Keratinocyte (primary cell): ENCODE measurements around the gene CD47. TPM values are rescaled to one million over a fixed set of nuclear protein-coding genes. Genes with fewer than 3 reads are reported as not detected.

ENCODE experiments used
- DNase-seq: peaks from one replicate; pipeline ENCODE4 v3.0.0-alpha.2; 2011; ENCODE audit warnings: low read depth, missing footprints, low spot score
- FAIRE-seq: peaks from 2 replicates; lab custom pipeline; 2011; peaks lifted over from hg19 to GRCh38; lab: Jason Lieb, UNC
- H2AFZ ChIP-seq: 2 replicates; pipeline ENCODE4 v1.6.0; 2012; ENCODE audit warnings: low read length, control low read depth, inconsistent platforms; ENCODE audit not compliant: control insufficient read depth
- H3K27ac ChIP-seq: 2 replicates; pipeline ENCODE4 v1.5.1; 2011; ENCODE audit warnings: low read length; ENCODE audit not compliant: control insufficient read depth, insufficient read depth
- H3K27me3 ChIP-seq: 3 replicates; pipeline ENCODE4 v1.6.0; 2011; ENCODE audit warnings: low read length; ENCODE audit not compliant: control insufficient read depth, insufficient read depth; ENCODE audit errors: extremely low read depth
- H3K36me3 ChIP-seq, 2 experiments: 2 replicates in 1 of 2; 3 replicates in 1 of 2; pipeline ENCODE4 v1.5.1; 2011; ENCODE audit warnings: low read length in 2 of 2, mild to moderate bottlenecking in 1 of 2; ENCODE audit not compliant: control insufficient read depth in 2 of 2, insufficient read depth in 2 of 2; ENCODE audit errors: extremely low read depth in 1 of 2
- H3K4me1 ChIP-seq: 3 replicates; pipeline ENCODE4 v1.5.1; 2011; ENCODE audit warnings: low read length; ENCODE audit not compliant: control insufficient read depth, insufficient read depth; ENCODE audit errors: extremely low read depth
- H3K4me2 ChIP-seq: 3 replicates; pipeline ENCODE4 v1.6.0; 2011; ENCODE audit warnings: low read depth, low read length; ENCODE audit not compliant: control insufficient read depth, insufficient read depth; ENCODE audit errors: extremely low read depth
- H3K4me3 ChIP-seq, 3 experiments: fragments of 200-600 bp in 1 of 3; sonication (generic) in 1 of 3; 2 replicates in 2 of 3; 3 replicates in 1 of 3; pipeline ENCODE4 v1.5.1; 2011 to 2016; ENCODE audit warnings: low read length in 3 of 3, mild to moderate bottlenecking in 3 of 3, control low read depth in 2 of 3, inconsistent platforms in 1 of 3, low read depth in 1 of 3, mixed read lengths in 1 of 3, mixed run types in 1 of 3, moderate library complexity in 1 of 3; ENCODE audit not compliant: control insufficient read depth in 2 of 3, insufficient read depth in 2 of 3; ENCODE audit errors: extremely low read depth in 1 of 3
- H3K79me2 ChIP-seq: 2 replicates; pipeline ENCODE4 v1.6.0; 2012; ENCODE audit warnings: low read length; ENCODE audit not compliant: control insufficient read depth, insufficient read depth
- H3K9ac ChIP-seq: 3 replicates; pipeline ENCODE4 v1.6.0; 2011; ENCODE audit warnings: low read length; ENCODE audit not compliant: control insufficient read depth, insufficient read depth; ENCODE audit errors: extremely low read depth
- H3K9me1 ChIP-seq: 3 replicates; pipeline ENCODE4 v1.6.0; 2011; ENCODE audit warnings: low read length; ENCODE audit not compliant: control insufficient read depth, insufficient read depth; ENCODE audit errors: extremely low read depth
- H3K9me3 ChIP-seq: 2 replicates; pipeline ENCODE4 v1.5.1; 2012; ENCODE audit warnings: low read depth, low read length; ENCODE audit not compliant: control insufficient read depth
- H4K20me1 ChIP-seq: 3 replicates; pipeline ENCODE4 v1.6.0; 2011; ENCODE audit warnings: low read length; ENCODE audit not compliant: control insufficient read depth, insufficient read depth; ENCODE audit errors: extremely low read depth
- EZH2 ChIP-seq: IDR thresholded peaks from one replicate; pipeline ENCODE4 v1.6.1; 2012; ENCODE audit warnings: inconsistent platforms, mild to moderate bottlenecking, low read length, moderate library complexity
- dilution Hi-C: fragments of 300-500 bp; cut with MboI; formaldehyde crosslinking; loops from one replicate; pipeline ENCODE4 v1.7.0; 2020; ENCODE audit warnings: low sequenced_read_pairs; ENCODE audit not compliant: extremely low pct_ligation_motif_present
- polyA plus RNA-seq, 5 experiments: library from polyadenylated mRNA; depleted of rRNA in 3 of 5; stranded (reverse) in 3 of 5; stranded (forward) in 1 of 5; unstranded in 1 of 5; fragments of >200 nt; gene quantifications; 1 replicate in 1 of 5; 2 replicates in 3 of 5; 3 replicates in 1 of 5; pipeline versions ENCODE4 v1.2.1 to v1.2.3, GENCODE V29; 2011 to 2012; ENCODE audit warnings: missing spikeins in 2 of 5, low read depth in 1 of 5, low replicate concordance in 1 of 5
- TF ChIP-seq, protein P1 (sequence below), 3 experiments: IDR thresholded peaks in 1 of 3; conservative IDR thresholded peaks in 1 of 3; optimal IDR thresholded peaks in 1 of 3; 2 replicates in 2 of 3; 3 replicates in 1 of 3; pipeline versions ENCODE3 to v1.5.1; 2011; ENCODE audit warnings: low read length in 3 of 3, mild to moderate bottlenecking in 3 of 3, moderate library complexity in 2 of 3, control low read depth in 1 of 3, inconsistent platforms in 1 of 3; ENCODE audit not compliant: insufficient read depth in 2 of 3; ENCODE audit errors: extremely low read depth in 1 of 3

The CD47 gene
- polyA plus RNA-seq, 1 donor (not counting 4 experiments of a cell fraction or from before 2014, with no cell fraction given) = 96.5 TPM

DNA sequence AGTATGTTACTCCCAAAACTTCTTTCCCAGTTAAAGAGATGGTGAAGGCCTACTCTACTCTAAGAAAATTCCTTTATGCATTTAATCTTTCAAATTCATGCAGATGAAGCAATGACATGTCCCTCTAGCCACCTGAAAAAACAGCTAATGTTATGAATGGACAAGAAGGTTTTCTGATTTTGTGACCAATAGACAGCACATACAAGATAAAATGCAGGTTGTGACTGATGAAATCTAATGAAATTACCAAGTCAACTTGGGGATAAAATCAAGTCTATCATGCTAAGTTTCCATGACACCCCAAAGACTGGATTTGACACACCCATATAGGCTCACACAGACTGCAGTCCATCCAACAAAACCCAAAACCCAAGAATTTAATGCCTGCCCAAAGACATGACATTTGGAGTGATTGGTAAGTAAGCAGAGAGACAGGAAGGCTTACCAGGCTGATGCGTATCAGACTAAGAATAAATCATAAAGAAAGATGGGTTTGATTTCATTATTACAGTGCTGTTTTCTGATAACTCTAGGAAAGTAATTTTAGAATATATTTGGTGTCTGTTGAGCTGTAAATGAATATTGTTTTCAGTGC, 26.4 kb downstream of the CD47 start:
- Histone ChIP-seq H3K36me3 (peaks cover 6 to 9% of the 10 kb centered on the region in 2 experiments), H3K9ac (no peak overlapping the region), H3K79me2 (peaks cover 1% of the 10 kb centered on the region), H2AFZ (no peak overlapping the region), H3K9me1 (no peaks in the 10 kb centered on the region), H3K27ac (no peak overlapping the region), H3K27me3 (no peaks in the 10 kb centered on the region), H3K9me3 (no peaks in the 10 kb centered on the region), H3K4me1 (no peaks in the 10 kb centered on the region), H4K20me1 (no peaks in the 10 kb centered on the region), H3K4me3 (no peak overlapping the region), H3K4me2 (no peak overlapping the region)
- FAIRE-seq (no peak), DNase-seq (no peak)
- dilution Hi-C loops = no loop called here
- TF ChIP-seq, protein P1, sequence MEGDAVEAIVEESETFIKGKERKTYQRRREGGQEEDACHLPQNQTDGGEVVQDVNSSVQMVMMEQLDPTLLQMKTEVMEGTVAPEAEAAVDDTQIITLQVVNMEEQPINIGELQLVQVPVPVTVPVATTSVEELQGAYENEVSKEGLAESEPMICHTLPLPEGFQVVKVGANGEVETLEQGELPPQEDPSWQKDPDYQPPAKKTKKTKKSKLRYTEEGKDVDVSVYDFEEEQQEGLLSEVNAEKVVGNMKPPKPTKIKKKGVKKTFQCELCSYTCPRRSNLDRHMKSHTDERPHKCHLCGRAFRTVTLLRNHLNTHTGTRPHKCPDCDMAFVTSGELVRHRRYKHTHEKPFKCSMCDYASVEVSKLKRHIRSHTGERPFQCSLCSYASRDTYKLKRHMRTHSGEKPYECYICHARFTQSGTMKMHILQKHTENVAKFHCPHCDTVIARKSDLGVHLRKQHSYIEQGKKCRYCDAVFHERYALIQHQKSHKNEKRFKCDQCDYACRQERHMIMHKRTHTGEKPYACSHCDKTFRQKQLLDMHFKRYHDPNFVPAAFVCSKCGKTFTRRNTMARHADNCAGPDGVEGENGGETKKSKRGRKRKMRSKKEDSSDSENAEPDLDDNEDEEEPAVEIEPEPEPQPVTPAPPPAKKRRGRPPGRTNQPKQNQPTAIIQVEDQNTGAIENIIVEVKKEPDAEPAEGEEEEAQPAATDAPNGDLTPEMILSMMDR (optimal IDR thresholded peaks at IDR 0.05 in 1 of 3, IDR thresholded peaks at IDR 0.05 in 1 of 3, conservative IDR thresholded peaks at IDR 0.05 in 1 of 3; ENCODE audit: extremely low read depth in 1 of 3, insufficient read depth in 2 of 3, low read length in 3 of 3) = no peak
- no peak for TF ChIP-seq EZH2

DNA sequence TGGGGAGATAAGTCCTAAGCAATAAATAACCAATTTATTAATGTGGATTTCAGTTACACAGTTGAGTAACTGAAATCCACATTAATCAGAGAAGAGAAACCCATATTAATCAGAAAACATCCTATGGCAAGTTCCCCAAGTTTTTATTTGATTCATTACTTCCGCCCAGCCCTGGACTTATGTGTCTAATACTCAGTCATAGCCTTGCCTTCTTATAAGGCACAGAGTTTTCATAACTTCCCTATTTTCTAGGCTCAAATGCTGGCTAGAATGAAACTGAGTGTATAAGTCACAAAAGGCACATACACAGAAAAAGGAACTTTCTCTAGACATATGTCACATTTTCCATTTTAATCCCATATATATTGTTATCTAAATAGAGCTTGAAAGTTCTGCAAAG, 28.8 kb downstream of the CD47 start:
- H3K27me3 ChIP-seq = no peaks in the 10 kb centered on the region
- H4K20me1 ChIP-seq = no peaks in the 10 kb centered on the region
- H3K9ac ChIP-seq = no peak overlapping the region
- FAIRE-seq (no peak), DNase-seq (no peak)
- no peak overlapping the region for H2AFZ ChIP-seq
- H3K79me2 ChIP-seq = peaks cover 1% of the 10 kb centered on the region
- H3K9me3 ChIP-seq = no peaks in the 10 kb centered on the region
- no peak overlapping the region for H3K4me2 ChIP-seq
- no peaks in the 10 kb centered on the region for H3K9me1 ChIP-seq
- no peak overlapping the region for H3K27ac ChIP-seq
- H3K4me3 ChIP-seq = no peak overlapping the region
- peaks cover 8 to 13% of the 10 kb centered on the region in 2 experiments for H3K36me3 ChIP-seq
- TF ChIP-seq, protein P1 (optimal IDR thresholded peaks at IDR 0.05 in 1 of 3, IDR thresholded peaks at IDR 0.05 in 1 of 3, conservative IDR thresholded peaks at IDR 0.05 in 1 of 3; ENCODE audit: extremely low read depth in 1 of 3, insufficient read depth in 2 of 3, low read length in 3 of 3) = no peak
- TF ChIP-seq EZH2 = no peak
- dilution Hi-C loops = no loop called here
- no peaks in the 10 kb centered on the region for H3K4me1 ChIP-seq
